HuH-7 (cell line): ENCODE results near the gene CEACAM16.
A peak's percentile ranks its signal among the peaks of the same experiment; 100 is the strongest.

Experiments used
- DNase-seq: peaks from one replicate; pipeline ENCODE4 v3.0.0; 2011; ENCODE audit warnings: low spot score

Gene CEACAM16

GRCh38 chr19:44746616-44746945 lies 47.6 kb downstream of the CEACAM16 start:
- no peak for DNase-seq

DNA sequence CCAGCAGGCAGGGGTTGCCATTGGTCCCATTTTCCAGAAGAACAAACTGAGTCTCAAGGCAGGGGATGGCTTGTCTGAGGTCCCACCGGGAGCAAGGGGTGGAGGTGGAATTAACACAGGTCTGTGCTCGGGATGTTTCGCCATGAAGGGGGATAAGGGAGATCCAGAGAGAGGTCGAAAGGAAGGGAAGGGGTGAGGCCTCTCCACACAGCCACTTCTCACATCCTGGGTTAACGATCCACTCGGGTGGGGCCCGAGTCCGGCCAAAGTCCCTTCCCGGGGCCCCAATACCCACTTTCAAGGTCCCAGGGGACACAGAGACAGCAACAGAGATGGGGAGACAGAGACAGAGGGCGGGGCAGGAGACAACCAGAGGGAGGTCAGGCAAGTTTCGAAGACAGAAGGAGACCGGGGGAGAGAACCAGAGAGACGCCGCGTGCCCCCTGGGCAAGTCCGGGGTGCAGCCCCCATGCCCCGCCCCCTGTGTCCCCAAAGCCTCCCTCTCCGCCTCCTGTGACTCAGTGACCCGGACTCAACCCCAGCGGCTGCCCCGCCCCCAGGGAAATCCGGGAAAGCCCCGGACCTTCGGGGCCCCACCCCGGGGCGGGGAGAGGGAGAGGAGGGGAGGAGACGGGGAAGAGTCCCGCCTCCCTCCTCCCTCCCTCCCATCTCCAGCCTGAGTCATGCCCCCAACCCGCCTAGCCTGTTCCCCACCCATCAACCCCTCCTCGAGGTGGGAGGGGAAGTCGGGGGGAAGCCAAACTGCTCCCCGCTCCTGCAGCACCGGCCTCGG lies 48.2 kb downstream of the CEACAM16 start:
- DNase-seq = peak; percentile 80

DNA sequence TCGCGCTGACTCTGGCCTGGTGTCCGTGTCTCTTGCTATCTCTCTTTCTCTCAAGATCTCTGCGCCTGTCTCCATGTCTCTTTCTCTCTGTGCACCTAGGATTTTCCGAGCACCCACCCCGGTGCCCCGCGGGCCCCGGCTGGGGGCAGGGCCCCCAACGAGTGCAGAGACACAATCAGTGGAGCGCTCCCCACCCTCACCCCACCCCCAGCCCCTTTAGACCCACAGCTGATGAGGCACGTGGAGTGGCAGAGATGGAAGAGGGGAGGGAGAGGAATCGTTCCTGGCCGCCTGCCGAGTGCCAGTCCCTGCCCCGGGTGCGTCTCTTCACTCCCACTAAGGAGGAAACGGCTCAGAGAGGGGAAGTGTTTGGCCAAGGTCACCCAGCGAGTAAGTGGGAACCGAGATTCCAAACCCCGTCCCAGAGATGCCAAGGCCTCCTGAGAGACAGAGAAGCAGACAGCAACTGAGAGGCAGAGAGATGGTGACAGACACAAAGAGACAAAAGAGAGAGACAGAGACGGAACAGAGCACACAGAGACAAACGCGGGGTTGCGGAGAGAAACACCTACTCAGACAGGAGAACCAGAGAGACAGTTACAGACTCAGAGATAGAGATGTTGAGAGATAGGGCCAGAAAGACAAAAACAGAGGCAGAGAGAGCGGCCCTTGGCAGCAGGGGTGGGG lies 48.9 kb downstream of the CEACAM16 start:
- DNase-seq = peak; percentile 57

GRCh38 chr19:44748426-44749254 lies 49.7 kb downstream of the CEACAM16 start, which contains the start of gene BCL3:
TSS of gene BCL3 (plus strand) at chr19:44748708. CDS start at chr19:44748791, 83 bp downstream.
- peak; percentile 60 for DNase-seq

GRCh38 chr19:44749292-44749691 lies 50.3 kb downstream of the CEACAM16 start:
- no peak for DNase-seq

- no peak for DNase-seq
These were observed 51.0 kb downstream of the CEACAM16 start for GRCh38 chr19:44749994-44750393.

GRCh38 chr19:44752123-44752815 lies 53.3 kb downstream of the CEACAM16 start:
- no peak for DNase-seq

- peak; percentile 96 for DNase-seq
These were observed 54.1 kb downstream of the CEACAM16 start for GRCh38 chr19:44752816-44753625.

- DNase-seq = no peak
These were observed 54.6 kb downstream of the CEACAM16 start for GRCh38 chr19:44753626-44753931.

- DNase-seq = peak; percentile 87
These were observed 55.2 kb downstream of the CEACAM16 start for GRCh38 chr19:44753932-44754749.

DNA sequence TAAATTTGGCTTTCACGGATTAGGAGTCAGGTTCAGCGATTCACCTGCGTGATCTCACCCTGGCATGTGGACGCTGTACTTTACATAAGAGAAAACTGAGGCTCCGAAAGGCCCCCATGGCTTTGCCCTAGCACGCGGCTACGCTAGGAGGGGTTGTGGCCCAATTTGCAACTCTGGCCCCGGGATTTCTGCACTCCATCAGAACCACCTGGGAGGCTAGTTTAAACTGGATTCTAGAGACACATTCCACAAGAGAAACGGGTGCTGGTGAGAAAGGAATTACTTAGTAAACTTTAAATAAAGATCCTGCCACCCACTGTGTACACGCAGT lies 55.8 kb downstream of the CEACAM16 start:
- DNase-seq = no peak

DNA sequence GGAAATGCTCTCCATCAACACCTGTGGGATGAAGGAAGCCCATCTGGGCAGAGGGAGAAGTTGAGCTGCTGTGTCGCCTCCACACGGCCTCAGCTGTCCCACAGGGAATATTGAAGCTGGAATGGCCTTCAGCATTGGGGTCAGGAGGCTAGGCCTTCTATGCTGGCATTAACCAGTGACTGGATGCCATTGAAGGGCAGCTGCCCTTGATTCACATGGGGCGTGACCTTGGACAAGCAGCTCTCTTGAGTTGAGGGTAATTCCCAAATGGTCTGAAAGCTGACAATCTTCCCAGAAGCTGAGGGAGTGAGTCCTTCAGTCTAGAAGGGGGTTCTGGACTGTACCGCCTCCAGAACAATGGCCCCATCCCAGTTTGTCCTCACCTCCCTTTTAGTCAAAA lies 56.3 kb downstream of the CEACAM16 start:
- no peak for DNase-seq

DNA sequence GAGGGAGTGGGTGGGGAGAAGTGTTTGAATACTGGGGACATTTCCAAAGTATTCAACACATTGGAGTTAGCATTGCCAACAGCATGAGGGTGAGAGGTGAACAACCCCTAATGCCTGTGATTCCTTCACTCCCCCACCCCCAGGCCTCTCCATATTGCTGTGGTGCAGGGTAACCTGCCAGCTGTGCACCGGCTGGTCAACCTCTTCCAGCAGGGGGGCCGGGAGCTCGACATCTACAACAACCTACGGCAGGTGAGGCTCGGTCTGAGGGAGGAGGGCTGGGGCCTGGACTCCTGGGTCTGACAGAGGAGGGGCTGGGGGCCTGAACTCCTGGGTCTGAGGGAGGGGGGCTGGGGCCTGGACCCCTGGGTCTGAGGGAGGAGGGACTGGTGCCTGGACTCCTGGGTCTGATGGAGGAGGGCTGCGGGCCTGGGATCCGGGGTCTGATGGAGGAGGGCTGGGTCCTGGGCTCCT lies 57.2 kb downstream of the CEACAM16 start:
- no peak for DNase-seq

DNA sequence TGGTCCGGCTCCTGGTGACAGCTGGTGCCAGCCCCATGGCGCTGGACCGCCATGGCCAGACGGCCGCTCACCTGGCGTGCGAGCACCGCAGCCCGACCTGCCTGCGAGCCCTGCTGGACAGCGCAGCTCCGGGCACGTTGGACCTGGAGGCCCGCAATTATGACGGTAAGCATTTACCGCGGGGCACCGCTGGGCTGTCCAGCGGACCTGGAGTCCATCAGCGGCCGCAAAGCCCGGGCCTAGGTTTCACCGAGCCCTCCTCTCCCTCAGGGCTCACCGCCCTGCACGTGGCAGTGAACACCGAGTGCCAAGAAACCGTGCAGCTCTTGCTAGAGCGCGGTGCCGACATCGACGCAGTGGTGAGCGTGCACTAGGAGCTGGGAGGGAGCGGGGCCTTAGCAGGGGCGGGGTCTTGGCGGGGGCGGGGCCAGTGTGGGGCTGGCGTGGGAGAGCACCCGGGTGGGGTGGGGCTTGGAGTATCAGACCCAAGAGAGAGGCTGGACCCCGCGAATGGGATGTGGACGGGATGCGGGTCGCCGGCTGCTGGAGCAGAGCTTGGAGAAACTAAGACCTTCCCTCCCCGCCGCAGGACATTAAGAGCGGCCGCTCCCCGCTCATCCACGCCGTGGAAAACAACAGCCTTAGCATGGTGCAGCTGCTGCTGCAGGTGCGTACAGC lies 58.2 kb downstream of the CEACAM16 start:
- no peak for DNase-seq

GRCh38 chr19:44757735-44758505 lies 59.0 kb downstream of the CEACAM16 start:
- DNase-seq = no peak

DNA sequence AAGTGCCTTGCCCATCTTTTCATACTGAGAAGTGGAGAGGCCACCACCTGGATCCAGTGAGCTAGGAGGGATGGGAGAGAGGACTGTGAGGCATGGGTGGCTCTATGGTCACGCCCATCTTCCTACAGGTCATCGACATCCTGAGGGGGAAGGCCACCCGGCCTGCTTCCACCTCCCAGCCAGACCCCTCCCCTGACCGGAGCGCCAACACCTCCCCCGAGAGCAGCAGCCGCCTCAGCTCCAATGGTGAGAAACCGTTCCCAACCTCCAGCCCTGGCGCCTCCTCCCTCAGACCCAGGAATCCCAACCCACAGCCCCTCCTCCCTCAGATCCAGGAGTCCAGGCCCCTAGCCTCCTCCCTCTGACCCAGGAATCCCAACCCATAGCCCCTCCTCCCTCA lies 59.6 kb downstream of the CEACAM16 start:
- DNase-seq = no peak

- DNase-seq = no peak
These were observed 60.3 kb downstream of the CEACAM16 start for GRCh38 chr19:44759083-44759804.
